ENCODE data around the gene MYRIP.
"Not testable (repeated sequence)": the region's sequence is repeated elsewhere in the genome, so short reads cannot be mapped to it uniquely, and the experiment has no call there.

Gene MYRIP

DNA sequence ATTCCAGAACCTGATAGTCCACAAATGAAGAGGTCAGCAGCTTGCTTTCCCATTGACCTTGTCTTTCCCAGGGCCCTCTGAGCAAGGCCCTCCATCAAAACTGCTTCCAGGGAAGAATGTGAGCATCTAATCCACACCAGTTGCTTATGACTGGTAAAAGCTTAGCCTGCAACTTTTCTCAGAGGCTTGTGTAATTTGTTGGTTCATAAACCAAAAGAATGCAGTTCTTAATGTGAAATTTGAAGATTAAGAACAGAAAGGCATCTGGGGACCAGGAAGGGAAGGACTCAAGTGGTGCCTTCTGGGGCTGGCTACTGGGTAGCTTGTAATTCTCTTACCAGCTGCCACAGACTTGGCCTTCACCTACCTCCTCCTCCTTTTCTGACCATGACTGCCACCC lies 439.2 kb downstream of the MYRIP start:
- no peak for DNase-seq

DNA sequence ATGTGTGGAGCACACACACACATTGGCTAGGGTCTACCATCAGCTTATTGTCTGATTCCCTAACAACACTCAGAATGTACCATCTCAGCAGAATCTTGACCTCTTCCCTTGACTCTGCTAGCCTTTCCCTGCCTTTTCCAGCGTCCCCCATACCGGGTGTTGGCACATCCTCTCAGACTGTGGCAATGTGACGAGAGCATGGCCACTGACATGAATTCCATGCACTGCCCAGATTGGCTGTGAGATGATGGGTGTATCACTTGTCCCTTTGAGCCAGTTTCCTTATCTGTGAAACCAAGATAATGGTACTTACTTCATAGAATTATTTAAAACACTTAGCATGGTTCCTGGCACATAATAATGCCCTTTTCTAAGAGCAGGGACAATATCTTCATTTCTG lies 439.8 kb downstream of the MYRIP start:
- DNase-seq = no peak

DNA sequence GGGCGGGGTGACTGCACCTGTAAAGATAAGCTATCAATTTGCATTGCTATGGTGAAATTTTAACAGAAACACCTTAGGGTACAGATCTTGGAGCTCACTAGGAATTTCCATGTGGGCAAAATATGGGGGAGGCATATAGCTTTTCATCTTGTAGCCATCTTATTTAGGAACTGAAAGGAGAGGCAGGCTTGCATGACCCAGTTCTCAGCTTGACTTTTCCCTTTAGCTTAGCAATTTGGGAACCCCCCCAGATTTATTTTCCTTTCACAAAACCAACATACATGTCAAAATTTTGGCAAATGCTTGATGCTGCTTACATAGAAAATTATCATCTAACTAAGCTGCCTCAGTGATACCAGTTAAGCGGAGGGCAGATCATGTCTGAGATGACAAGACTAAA lies 445.1 kb downstream of the MYRIP start:
- no peak for DNase-seq

DNA sequence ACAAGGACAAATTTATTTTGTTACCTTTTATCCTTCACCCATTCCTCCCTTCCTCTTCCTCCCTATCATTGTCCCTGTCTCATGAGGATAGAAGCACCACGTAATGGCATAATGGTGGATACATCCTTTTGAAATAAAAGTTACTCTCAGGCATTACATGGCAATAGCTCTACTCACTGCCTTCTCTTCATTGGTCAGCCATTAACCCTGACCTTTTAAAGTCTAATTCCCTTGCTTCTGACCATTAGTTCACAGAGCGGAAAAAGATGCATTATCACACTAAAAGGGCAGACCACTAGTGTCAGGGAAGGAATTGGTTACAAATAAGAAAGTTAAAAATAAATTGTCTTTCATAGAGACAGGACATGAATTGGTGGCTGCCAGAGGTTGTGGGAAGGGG lies 445.5 kb downstream of the MYRIP start:
- DNase-seq = no peak

DNA sequence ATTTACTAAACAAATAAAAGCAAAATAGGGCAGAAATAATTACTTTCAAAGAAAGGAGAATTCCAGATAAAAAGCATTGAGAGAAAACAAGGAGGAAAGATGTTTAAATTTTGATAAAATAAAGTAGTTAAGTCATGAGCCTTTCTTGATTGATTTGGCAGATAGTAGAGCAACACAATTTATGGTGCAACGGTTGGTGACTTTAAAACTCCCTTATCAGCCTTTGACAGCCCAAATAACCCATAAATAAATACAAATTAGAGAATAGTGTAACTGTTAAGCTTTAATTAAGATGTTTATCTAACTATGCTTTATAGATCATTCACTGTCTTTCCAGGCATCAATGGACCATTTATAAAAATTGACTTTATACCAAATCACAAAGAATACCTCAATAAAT lies 446.1 kb downstream of the MYRIP start:
- DNase-seq = no peak

DNA sequence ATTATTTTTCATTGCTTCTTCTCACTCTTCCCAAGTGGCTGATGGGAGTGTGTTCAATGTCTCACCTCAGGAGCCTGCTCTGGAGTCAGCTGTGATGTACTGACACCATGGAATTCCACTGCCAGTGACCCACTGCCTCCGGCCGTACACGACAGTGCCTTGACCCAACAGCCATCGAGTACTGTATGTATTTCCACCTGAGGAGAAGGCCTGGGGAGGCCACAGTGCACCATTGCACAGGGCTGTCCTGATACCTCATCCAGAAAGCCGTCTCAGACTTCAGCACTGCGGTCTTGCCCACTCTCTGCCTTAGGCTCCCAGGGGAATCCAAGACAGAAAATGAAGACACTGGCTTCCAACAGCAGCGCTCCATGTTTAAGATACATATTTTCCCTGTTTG lies 448.7 kb downstream of the MYRIP start:
- no peak for DNase-seq

DNA sequence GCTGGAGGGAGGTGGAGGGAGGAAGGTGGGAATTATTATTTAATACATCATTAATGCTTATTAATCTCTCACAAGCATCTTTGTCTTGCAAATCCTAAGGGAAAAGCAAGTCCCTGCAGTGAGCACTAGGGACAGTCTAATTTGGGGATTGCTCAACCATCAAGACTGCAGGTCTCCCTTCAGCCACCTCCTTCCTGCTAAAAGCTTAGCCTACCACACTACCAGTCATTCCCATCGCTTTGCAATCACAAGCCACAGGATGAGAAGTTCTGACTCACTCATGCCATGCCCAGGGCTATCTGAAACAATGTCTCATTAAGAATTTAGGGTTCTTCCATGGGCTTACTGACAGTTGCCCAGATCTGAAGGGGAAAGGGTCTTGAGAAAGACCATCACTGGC lies 449.1 kb downstream of the MYRIP start:
- DNase-seq = no peak

DNA sequence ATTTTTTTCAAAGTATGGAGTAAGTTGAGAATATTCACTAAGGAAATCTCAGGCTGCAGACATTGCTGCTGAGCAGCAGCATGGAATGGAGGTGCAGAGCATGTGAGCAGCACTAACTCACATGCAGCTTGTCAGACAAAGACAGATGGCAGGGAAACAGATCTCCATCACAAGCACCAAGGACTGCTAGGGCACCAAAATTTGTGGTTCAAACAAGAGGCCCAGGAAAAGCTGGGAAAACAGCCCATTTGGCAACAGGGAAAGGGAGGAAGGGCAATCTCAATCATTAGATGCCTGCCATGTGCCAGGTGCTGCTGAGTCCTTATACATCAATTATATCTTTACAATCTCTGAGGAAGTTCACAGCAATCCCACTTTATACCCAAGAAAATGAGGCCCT lies 452.9 kb downstream of the MYRIP start:
- DNase-seq = no peak

DNA sequence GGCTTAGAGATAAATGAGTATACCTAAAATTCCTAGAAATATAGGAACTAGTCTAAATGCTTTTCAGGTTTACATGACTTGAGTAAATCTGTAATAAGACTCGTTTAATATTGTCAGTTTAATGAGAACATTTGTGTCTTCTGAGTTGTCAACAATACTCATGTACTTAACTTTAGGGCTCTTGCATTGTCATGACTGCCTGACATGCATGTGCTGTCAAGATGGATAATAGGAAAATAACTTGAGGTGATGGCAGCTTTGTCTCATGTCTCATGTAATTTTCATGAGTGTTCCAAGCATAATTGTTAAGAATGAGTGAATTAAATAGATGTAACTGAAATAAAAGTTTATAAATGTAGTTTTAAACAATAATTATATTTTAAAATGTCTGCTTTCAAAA lies 455.0 kb downstream of the MYRIP start:
- no peak for DNase-seq

DNA sequence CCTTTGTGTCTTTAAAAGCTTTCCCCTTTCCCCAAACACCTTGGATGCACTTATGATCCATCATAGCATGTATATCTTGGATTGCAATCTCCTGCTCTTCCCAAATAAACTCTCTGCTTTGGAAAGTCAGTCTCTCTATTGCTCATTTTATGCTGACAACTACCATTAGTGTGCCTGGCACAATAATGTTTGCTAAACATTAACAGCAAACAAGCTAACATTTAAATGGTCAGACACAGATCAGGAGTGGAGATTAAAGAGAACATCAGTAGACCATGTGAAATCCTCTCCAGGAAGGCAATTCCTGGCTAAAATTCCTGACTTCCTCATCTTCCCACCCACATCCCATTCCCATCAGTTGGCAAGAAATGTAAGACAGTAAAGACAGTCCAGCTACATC lies 455.8 kb downstream of the MYRIP start:
- DNase-seq = no peak

DNA sequence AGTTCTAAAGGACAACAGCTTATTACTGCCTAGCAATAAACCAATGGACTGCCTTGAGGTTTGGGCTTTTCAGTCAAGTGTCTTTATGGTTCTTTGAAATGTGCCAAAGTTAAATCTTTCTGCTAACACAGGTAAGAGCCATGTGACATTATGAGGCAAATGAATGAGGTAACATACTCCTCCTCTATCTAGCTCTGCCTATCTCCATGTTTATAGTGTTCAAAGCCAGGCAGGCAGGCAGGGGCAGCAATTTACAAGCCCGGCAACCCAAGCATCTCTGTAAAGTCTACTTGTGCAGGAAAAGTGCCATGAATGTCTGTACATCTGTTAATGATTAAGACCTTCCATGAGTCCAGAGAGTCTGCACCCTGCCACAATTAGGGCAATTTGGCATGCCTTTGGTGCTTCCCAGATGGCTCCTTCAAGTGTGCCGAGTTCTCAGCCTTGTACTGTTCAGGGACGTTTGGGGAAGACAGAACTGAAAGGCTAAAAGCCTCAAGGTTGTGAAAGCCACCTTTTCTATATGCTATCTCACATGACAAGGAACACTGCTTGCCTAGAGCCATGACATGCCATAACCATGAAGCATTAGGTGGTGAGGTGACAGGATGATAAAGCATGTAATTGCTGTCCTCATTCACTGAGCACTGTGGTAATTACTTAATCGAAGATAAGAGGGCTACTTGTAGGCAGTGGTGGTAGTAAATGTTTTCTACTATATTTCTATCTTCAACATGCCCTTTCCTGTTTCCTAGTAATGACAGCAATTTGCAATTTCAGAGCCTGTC lies 458.7 kb downstream of the MYRIP start:
- no peak for DNase-seq

DNA sequence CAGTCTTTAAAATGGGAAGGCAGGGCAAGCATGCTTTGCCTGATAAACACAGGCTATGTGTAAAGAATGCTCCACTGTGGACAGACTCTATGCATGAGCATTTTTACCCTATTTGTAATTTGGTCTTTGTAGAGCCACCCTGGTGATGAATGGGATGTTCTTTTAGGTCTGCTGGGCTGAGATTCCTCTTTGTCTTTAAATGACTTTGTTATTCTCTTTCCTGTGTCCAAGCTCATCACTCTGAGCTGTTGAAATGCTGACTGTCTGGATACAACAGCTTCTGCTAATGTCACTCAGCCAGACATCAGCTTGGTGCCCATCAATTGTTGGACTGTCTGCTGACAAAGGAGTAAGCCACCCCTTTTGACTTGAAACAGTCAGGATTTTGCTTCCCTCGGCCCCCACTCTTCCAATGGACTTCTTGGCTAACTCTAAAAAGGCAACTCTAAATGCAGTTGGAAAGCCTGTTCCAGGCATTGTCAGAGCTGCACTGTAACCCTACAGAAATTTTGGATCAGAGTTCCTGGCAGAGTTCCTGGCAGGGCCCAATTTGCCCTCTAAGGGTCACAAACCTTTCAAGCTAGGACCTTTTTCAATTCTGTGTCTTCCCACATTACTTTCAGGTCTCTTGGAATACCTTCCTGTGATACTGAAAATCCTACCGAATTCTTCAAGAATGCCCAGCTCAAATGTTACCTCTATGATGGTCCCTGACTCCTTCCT lies 459.6 kb downstream of the MYRIP start:
- DNase-seq = no peak

DNA sequence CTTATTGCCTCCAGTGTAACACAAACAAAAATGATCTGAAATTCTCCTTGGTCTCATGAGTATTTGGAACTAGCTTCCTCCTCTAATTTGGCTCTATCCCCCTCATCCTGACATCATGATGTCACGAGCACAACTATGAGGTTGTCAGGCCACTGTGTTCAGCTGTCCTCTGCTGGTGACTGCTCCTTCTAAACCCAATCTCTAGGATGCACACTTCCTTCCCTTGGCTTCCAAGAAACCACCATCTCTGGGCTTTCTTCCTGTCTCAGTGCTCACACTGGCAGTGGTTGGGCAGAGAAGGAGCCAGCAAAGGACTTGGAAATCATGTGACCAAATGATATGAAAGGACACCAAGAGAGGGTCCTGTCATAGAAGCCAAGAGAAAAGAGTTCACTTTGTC lies 469.4 kb downstream of the MYRIP start:
- no peak for DNase-seq

DNA sequence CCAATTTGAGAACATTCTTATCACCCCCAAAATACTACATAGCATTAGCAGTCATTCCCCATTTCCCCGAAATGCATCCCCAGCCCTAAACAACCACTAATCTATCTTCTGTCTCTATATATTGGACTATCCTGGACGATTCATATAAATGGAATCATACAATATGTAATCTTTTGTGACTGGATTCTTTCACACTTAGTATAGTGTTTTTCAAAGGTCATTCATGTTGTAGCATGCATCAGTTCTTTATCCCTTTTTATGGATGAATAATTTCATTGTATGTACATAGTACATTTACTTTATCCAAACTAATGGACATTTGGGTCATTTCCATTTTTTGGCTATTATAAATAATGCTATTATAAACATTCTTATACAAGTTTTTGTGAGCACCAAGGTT lies 472.6 kb downstream of the MYRIP start:
- DNase-seq = no peak

DNA sequence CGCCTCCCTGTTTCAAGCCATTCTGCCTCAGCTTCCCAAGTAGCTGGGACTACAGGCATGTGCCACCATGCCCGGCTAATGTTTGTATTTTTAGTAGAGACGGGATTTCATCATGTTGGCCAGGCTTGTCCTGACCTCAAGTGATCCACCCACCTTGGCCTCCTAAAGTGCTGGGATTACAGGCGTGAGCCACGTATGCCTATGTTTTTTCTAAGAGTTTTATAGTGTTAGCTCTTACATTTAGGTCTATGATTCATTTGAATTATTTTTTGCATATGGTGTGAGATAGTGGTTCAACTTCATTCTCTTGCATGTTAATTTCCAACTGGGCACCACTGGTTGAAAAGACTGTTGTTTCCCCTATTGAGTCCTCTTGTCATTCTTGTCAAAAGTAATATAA lies 473.6 kb downstream of the MYRIP start:
- not testable (repeated sequence) for DNase-seq

DNA sequence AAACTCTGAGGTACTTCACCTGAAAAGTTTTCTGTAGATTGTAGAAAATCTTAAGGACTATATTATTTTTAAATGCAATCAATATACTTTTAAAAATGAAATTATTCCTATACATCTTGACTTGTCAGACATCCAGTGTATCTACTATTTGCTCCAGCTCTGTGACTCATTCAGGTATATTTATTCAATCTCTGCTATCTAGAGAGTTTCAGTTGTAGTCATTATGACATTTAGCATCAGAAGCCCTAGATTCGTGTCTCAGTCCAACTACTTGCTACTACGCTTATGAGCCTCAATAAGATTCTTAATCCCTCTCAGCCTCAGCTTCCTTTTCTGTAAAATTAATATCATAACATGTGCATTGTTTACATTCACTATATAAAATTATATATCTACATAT lies 477.8 kb downstream of the MYRIP start:
- no peak for DNase-seq

DNA sequence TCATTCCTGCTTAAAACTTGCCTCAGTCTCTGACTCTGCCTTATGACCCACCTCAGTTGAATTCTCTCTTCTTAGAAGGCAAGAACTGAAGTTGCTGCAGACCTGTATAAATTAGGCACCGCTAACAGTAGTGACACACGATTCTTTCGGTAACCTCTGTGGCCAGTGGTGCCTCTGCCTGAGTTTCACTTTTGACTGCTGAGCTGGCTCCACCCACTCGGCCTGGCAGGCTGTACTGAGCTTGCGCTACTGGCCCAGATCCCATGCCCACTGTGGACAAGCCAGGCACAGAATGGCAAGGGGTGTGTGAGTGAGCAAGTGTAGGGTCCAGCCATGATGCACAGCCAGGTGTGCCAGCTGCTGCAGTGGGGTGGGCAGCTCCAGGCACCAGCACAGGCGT lies 481.0 kb downstream of the MYRIP start:
- DNase-seq = no peak

DNA sequence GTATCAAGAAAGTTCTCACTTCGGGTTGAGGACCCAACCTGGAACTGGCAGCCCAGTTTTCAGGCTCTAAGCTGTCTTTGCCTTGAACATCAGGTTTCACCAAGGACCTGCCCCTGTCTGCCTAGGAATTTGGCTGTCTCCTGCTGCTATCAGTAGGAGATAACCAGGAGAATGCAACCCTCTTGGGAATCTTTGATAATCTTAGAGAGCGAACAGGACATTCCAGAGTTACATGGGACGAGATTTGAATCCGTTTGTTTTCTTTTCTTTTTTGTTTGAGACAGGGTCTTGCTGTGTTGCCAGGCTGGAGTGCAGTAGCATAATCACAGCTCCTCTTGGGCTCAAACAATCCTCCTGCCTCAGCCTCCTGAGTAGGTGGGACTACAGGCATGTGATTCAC lies 482.1 kb downstream of the MYRIP start:
- no peak for DNase-seq

DNA sequence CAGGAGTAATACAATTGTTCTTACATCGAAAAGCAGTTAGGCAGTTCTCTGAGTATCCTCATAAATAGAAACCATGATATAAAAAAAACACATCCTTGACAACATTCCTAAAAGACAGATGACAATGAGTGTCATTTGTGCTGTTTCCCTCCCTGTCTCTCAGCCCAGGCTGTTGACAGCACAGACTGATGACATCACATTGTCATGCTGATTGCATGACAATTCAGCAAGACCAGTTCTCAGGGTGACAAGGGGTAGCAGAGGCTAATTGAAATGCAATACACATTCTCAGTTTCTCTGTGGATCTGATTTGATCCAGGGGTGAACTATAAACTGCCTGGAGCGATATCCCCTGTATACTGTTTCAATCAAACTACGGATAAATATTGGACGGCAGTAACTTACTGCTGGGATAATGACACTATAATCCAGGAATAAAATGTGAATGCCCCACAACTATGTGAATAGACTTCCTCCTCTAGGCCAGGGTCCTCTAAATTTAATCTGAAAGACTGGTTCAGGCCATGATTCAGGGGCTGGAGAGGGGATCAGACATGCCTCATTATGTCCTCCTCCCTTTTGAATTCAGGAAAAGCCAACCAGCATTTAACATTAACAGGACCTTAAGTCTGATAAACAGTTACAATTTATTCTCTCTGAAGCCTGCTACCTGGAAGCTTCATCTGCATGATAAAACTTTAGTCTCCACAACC lies 483.4 kb downstream of the MYRIP start:
- no peak for DNase-seq

DNA sequence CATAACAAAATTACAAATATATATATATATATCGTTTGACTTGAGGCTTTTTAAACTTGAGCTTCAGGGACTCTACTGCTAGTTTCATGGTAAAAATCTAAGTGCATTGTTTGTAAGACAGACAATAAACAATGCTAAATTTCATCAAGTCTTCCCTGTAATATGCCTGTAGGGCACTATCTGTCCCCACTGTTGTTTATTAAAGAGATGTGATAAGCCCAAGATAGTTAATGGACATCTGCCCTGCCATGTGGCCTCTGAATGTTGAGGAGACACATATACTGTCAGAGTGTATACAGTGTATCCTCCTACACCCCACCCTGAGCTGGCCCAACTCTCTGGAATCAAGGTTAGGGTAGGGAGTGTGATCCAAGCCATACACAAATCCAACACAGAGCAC lies 485.0 kb downstream of the MYRIP start:
- DNase-seq = no peak

DNA sequence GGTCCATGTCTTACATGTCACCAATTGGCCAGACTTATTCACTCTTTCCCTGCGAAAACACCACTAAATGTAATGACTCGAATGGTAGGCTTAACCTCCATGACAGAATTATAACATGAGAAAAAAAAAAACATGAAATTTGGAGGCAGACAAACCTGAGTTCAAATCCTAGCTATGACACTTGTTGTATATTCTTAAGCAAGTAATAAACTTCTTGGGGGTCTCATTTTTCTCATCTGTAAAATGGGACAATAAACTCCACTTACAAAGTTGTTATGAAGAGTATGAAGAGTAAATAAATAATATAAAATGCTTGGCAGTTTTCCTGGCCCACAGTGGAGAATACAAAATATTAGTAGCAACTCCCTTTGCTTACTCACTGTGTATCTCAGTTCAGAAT lies 488.7 kb downstream of the MYRIP start:
- DNase-seq = no peak

DNA sequence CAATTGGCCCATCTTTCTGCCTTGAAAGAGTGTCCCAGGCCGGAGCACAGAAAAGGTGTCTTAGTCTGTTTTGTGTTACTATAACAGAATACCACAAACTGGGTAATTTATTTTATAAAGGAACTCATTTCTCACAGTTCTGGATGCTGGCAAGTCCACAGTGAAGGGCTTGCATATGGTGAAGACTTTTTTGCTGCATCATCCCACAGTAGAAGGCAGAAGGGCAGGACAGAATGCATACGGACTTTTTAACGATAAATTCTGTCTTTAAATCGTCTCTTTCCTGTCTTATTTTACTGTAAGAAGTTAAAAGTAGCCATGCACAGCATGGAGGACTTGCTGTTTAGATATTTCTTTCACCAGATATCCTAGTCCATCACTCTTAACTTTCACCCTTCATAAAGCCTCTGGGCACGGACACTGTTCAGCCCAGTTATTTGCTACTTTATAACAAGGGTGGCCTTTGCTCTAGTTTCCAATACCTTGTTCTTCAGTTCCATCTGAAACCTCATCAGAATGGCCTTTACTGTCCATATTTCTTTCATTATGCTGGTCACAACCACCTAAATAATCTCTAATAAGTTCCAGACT lies 489.8 kb downstream of the MYRIP start:
- DNase-seq = no peak

DNA sequence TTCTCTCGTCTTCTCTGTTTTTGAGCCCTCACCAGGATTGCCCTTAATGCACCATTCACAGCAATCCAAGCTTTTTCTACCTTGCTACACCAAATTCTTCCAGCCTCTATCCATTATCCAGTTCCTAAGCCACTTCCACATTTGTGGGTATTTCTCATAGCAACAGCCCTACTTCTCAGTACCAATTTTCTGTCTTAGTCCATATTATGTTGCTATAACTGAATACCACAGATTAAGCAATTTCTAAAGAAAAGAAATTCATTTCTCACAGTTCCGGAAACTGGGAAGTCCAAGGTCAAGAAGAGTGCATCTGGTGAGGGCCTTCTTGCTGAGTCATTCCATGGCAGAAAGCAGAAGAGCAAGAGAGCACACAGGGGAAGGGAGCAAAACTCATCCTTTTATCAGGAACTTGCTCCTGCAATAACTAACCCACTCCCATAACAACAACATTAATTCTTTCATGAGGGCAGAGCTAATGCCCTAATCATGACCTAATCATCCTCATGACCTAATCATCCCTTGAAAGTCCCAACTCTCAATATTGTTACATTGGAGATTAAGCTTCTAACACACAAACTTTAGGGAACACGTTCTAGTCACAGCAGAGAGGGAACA lies 490.4 kb downstream of the MYRIP start:
- DNase-seq = no peak
